Calu3 (cell line): ENCODE measurements around the gene FRMD3. TPM values are rescaled to one million over a fixed set of nuclear protein-coding genes. Genes with fewer than 3 reads are reported as not detected.

Experiments
- BruUV-seq: library from RNA; stranded (reverse); fragments of 400-500 nt; replicated peaks from 2 replicates; lab custom pipeline; 2021; lab: Mats Ljungman, UMichigan
- CTCF ChIA-PET: fragments of 300-600 bp; sonication (Branson Sonifier 250); formaldehyde crosslinking; loops from one replicate; lab custom pipeline; 2022; ENCODE audit warnings: antibody characterized with exemption; lab: Charles Lee
- DNase-seq: peaks from one replicate; pipeline ENCODE4 v3.0.0; 2022
- H3K27ac Mint-ChIP-seq: one replicate; pipeline ENCODE4 v1.8.0; 2022; ENCODE audit warnings: mixed read lengths; ENCODE audit not compliant: unreplicated experiment
- H3K27me3 Mint-ChIP-seq: one replicate; pipeline ENCODE4 v1.8.0; 2022; ENCODE audit warnings: mixed read lengths; ENCODE audit not compliant: unreplicated experiment
- H3K36me3 Mint-ChIP-seq: one replicate; pipeline ENCODE4 v1.8.0; 2022; ENCODE audit warnings: mild to moderate bottlenecking, moderate library complexity, mixed read lengths; ENCODE audit not compliant: insufficient read depth, unreplicated experiment
- H3K4me1 Mint-ChIP-seq: one replicate; pipeline ENCODE4 v1.8.0; 2022; ENCODE audit warnings: mild to moderate bottlenecking, low read depth, mixed read lengths; ENCODE audit not compliant: unreplicated experiment
- H3K4me3 Mint-ChIP-seq: one replicate; pipeline ENCODE4 v1.8.0; 2022; ENCODE audit warnings: mild to moderate bottlenecking, low read depth, moderate library complexity, mixed read lengths; ENCODE audit not compliant: unreplicated experiment
- H3K9me3 Mint-ChIP-seq: one replicate; pipeline ENCODE4 v1.8.0; 2022; ENCODE audit warnings: low read depth, mixed read lengths; ENCODE audit not compliant: unreplicated experiment
- CTCF ChIP-seq: fragments of 200-600 bp; IDR thresholded peaks from one replicate; pipeline ENCODE4 v1.8.0; 2022; ENCODE audit warnings: antibody characterized with exemption; ENCODE audit not compliant: unreplicated experiment
- intact Hi-C: fragments of 100-400 bp; cut with micrococcal nuclease; formaldehyde crosslinking; loops from one replicate; pipeline ENCODE4 v1.10.0; 2022; ENCODE audit not compliant: unreplicated experiment
- total RNA-seq: library from RNA; stranded (reverse); gene quantifications from 2 replicates; pipeline ENCODE4 v1.2.3, GENCODE V29; 2022

Gene FRMD3
- total RNA-seq, 1 experiment from 2014 or later, result 0.38 TPM

GRCh38 chr9:83424831-83425230, 113.4 kb downstream of the FRMD3 start:
- intact Hi-C loops, result no loop called here
- CTCF ChIA-PET, result no interaction called here

DNA sequence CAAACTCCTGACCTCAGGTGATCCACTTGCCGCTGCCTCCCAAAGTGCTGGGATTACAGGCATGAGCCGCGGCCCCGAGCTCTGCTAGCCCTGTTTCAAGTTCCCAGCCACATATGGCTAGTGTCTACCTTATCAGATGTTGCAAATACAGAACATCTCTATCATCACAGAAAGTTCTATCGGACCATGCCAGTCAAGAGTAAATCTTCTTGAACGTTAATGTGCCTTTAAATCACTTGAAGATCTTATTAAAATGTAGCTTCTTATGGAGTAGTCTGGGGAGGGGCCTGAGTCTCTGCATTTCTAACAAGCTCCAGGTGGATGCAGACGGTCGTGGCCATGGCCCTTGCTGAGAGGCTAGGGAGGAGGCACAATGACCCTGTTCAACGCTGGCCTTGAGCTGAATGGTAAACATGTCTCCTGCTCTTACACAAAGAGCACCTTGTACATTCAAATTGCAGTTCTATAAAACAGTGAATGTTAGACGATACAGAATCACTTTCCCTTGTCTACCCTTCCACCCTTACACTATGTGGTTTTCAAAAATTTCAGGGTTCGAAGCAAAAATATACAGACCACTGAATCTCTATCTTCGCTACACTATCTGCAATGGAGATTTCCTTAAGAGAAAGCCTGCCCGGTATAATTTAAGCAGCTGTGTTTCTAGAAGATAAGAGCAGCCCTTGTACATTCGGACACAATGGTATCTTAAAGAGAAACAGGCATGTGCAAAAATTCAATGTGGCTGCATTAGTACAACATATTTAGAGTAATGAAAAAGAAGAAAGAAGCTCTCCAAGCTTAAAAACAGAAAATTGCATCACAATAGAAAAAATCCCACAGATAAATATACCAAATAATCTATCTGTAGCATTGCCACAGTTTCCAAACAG, 114.1 kb downstream of the FRMD3 start:
- BruUV-seq, result no TSS peak
- no peaks in the 10 kb centered on the region for H3K36me3 Mint-ChIP-seq
- H3K27ac Mint-ChIP-seq, result no peak overlapping the region
- intact Hi-C loops, result no loop called here
- no peak for DNase-seq
- no peaks in the 10 kb centered on the region for H3K9me3 Mint-ChIP-seq
- no peaks in the 10 kb centered on the region for H3K4me1 Mint-ChIP-seq
- H3K27me3 Mint-ChIP-seq, result no peaks in the 10 kb centered on the region
- no peak for TF ChIP-seq CTCF
- no peak overlapping the region for H3K4me3 Mint-ChIP-seq
- CTCF ChIA-PET, result no interaction called here

More at GRCh38 chr9:83424831-83425230, 113.4 kb downstream of the FRMD3 start:
- BruUV-seq, result no TSS peak
- Mint-ChIP-seq H3K27ac (no peak overlapping the region), H3K36me3 (no peaks in the 10 kb centered on the region), H3K9me3 (no peaks in the 10 kb centered on the region), H3K27me3 (no peaks in the 10 kb centered on the region), H3K4me1 (no peaks in the 10 kb centered on the region), H3K4me3 (no peak overlapping the region)
- TF ChIP-seq CTCF, result no peak
- no peak for DNase-seq

- no peaks in the 10 kb centered on the region for H3K4me1 Mint-ChIP-seq
- no peaks in the 10 kb centered on the region for H3K27me3 Mint-ChIP-seq
- H3K27ac Mint-ChIP-seq, result no peak overlapping the region
- CTCF ChIA-PET, result no interaction called here
- no peak overlapping the region for H3K4me3 Mint-ChIP-seq
- intact Hi-C loops, result no loop called here
- no peaks in the 10 kb centered on the region for H3K36me3 Mint-ChIP-seq
- TF ChIP-seq CTCF, result no peak
- DNase-seq, result no peak
- peaks cover 3% of the 10 kb centered on the region for H3K9me3 Mint-ChIP-seq
- no TSS peak for BruUV-seq
These were observed 115.7 kb downstream of the FRMD3 start for GRCh38 chr9:83422527-83422926.

DNA sequence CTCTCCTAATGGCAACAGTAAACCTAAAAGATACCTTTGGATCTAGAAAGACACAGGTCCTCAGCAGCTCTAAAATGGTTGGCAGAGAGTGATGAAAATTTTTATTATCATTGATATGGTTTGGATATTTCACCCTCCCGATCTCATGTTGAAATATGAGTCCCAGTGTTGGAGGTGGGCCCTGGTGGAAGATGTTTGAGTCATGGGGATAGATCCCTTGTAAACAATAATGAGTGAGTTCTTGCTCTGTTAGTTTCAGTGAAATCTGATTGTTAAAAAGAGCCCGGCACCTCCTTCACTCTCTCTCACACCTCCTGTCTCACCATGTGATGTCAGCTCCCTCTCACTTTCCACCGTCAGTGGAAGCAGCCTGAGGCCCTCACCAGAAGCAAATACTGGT, 117.7 kb downstream of the FRMD3 start:
- H3K4me1 Mint-ChIP-seq, result no peaks in the 10 kb centered on the region
- DNase-seq, result no peak
- TF ChIP-seq CTCF, result no peak
- no peak overlapping the region for H3K27ac Mint-ChIP-seq
- no TSS peak for BruUV-seq
- intact Hi-C loops, result no loop called here
- no peak overlapping the region for H3K4me3 Mint-ChIP-seq
- H3K36me3 Mint-ChIP-seq, result no peaks in the 10 kb centered on the region
- CTCF ChIA-PET, result no interaction called here
- no peaks in the 10 kb centered on the region for H3K27me3 Mint-ChIP-seq
- H3K9me3 Mint-ChIP-seq, result peaks cover 7% of the 10 kb centered on the region
